GM20431 (cell line): ENCODE data around the gene AP3B1.

Source experiments
- in situ Hi-C: fragments of 300-500 bp; cut with MseI, MboI; formaldehyde crosslinking; loops from one replicate; pipeline ENCODE4 v1.15.0; 2020; ENCODE audit warnings: low sequenced_read_pairs; ENCODE audit not compliant: unreplicated experiment

AP3B1 gene

GRCh38 chr5:77955577-77955976 is 338.9 kb downstream of the AP3B1 start:
- in situ Hi-C loops, result no loop called here

- in situ Hi-C loops, result no loop called here
Observed at GRCh38 chr5:77953374-77953773, 341.1 kb downstream of the AP3B1 start.

DNA sequence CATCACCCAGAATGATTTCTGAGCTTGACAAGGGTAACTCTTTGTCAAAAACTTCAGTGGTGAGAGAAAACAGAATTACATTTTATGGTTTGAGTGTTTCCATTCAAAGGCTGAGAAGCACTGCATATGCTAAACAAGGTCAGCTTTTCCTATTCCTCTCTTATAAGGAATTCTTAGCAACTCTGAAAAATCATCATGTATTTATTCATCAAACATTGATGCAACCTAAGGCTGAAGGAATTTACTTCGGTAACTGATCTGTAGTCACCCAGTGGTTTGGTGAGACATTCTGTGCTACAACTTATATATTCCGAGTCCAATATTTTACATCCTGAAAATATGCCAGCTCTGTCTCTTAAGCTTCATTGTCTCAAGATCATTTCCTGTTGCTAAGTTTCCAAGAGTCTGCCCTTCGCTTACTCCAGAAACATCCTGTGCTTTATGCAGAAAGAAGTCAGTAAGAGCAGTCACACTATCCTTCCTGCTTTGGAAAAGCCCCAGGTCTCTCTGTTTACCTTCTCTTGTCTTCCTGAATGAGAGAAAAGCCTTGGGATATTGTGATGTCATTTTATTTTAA is 341.8 kb downstream of the AP3B1 start:
- in situ Hi-C loops, result no loop called here
